HG03457 (cell line): ENCODE data around the gene TNFRSF12A.

Source experiments
- ATAC-seq: cut with Tn5 transposase; IDR thresholded peaks from one replicate; pipeline ENCODE4 v1.9.1; 2021; ENCODE audit warnings: moderate number of reproducible peaks; ENCODE audit not compliant: unreplicated experiment

Gene TNFRSF12A

DNA sequence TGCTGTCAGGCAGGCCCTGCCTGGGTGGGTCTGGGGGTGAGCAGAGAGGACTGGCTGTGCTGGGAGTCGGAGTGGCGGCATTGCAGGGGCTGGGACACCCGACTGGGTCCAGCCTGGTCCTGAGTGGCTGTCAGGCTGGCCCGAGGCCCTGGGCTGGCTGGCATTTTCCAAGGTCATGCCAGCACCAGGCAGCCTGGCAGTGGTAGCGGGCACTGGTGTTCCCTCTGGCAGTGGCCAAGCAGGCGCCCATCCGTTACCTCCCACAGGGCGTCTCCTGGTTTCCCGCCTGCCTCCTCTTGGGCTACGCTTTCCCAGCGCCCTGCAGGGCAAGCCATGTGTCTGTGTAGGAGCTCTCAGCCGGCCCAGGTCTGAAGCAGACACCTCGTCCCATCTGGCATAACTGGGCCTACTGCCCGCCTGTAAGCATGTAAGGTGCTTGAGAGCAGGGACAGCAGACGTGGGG is 34.2 kb upstream of the TNFRSF12A start:
- ATAC-seq = no peak

DNA sequence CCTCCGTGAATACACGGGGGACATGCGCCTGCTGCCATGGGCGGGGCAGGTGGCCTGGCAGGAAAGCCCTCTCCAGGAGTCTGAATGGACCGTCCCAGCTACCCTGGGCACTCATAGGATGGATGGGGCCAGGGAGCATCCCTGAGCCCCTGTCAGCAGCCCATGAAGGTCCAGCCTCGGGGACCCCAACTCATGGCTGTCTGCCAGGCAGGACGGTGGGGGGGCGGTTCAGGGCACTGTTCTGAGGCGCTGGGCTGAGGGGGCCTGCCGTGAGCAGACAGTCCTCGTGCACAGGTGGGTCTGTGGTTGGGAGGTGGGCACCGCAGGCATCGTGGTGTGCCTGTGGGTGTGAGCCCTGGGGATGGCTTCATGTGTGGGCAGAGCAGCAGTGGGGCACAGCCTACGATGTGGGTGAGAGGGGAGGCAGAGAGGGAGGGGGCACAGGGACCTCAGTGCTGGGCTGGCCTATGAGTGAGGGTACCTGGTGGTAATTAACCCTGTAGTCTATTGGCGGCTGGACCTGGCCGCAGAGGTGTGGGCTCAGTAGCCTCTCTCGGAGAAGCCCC is 33.5 kb upstream of the TNFRSF12A start:
- ATAC-seq = no peak

- no peak for ATAC-seq
Observed at GRCh38 chr16:2987286-2987685, 32.9 kb upstream of the TNFRSF12A start.

- no peak for ATAC-seq
Observed at GRCh38 chr16:2987833-2988232, 32.3 kb upstream of the TNFRSF12A start.

DNA sequence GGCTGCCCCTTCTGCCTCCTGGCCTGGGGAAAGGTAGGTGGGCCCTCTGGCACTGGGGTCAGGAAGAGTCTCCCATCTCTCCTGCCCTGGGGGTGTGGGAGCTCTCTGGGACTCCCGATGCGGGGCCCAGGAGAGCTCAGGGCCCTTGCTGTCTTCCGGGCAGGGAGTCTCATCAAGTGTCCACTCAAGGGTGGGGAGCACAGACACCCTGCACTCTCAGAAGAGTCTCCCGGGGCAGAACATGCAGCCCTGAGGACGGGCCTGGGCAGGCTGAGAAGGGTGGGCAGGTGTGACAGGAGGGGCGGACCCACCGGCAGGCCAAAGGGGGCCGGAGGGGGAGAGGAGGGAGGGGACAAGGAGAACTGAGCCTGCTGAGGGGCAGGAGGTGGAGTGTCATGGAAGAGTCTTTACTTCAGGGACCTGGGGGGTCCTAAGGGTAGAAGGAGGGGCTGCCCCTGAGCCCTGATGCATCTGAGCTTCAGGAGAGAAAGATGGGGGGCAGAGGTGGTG is 31.5 kb upstream of the TNFRSF12A start:
- no peak for ATAC-seq

GRCh38 chr16:2990891-2991290 is 29.3 kb upstream of the TNFRSF12A start:
- no peak for ATAC-seq

GRCh38 chr16:2991566-2992261 is 28.5 kb upstream of the TNFRSF12A start:
- ATAC-seq = no peak

- no peak for ATAC-seq
Observed at GRCh38 chr16:2992383-2993081, 27.6 kb upstream of the TNFRSF12A start.

GRCh38 chr16:2996298-2996697 is 23.9 kb upstream of the TNFRSF12A start:
- ATAC-seq = no peak

DNA sequence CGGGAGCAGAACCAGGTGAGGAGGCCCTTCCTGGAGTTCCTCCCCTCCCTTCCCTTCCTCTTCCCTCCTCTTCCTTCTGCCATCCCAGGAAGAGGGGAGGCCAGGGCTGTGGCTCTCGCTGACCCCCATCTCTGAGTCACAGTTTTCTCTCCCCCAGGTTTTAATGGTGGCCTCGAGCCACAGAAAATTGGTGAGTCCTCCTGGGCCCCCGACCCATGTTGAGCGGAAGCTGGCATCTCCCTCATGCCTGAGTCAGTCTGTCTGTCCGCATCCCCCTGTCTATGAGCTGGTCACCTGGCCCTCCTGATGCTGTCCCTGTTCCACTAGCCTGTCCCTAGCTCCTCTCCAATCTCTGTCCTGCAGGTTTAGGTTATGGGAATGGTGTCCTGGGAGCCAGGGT is 20.2 kb upstream of the TNFRSF12A start:
- ATAC-seq = no peak

DNA sequence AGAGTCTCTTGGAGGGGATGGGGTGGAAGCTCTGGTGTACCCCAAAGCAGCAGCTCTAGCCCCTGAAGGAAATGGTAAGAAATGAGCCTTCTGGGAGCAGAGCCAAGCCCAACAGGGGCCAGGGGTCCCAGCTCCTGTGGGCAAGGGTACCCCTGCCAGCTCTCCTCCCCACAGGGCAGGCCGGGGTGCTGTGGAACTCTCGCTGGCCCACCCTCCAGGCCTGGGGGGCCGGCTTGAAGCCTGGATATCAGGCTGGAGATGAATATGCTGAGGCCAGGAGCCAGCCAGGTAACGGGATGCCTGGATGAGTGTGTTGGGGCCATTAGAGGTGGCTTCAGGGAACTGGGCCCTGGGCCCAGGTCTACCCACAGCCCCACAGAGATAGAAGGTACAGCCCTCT is 19.6 kb upstream of the TNFRSF12A start:
- ATAC-seq = no peak

GRCh38 chr16:3001316-3001715 is 18.9 kb upstream of the TNFRSF12A start:
- ATAC-seq = no peak

- peak; percentile 83 for ATAC-seq
Observed at GRCh38 chr16:3003582-3004270, 16.4 kb upstream of the TNFRSF12A start.

DNA sequence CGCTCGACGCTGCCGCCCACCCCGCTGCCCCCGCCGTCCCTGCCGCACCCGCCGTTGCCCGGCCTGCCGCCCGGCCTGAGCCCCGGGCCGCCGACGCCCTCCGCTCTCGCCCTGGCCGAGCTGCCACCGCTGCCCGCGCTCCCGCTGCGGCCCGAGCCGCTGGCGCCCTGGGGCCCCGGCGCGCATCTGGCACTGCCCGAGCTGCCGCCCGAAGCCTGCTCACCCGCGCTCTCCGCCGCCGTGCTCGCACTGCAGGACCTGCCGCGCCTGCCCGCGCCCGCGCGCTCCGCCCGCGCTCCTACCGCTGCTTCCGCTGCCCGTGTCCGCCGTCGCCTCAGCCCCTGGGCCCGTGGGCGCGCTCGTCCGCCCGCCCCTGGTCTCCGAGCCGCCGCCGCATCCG is 15.8 kb upstream of the TNFRSF12A start:
- ATAC-seq = no peak

- no peak for ATAC-seq
Observed at GRCh38 chr16:3004781-3005284, 15.3 kb upstream of the TNFRSF12A start.

GRCh38 chr16:3007059-3007956 is 12.9 kb upstream of the TNFRSF12A start:
- no peak for ATAC-seq

DNA sequence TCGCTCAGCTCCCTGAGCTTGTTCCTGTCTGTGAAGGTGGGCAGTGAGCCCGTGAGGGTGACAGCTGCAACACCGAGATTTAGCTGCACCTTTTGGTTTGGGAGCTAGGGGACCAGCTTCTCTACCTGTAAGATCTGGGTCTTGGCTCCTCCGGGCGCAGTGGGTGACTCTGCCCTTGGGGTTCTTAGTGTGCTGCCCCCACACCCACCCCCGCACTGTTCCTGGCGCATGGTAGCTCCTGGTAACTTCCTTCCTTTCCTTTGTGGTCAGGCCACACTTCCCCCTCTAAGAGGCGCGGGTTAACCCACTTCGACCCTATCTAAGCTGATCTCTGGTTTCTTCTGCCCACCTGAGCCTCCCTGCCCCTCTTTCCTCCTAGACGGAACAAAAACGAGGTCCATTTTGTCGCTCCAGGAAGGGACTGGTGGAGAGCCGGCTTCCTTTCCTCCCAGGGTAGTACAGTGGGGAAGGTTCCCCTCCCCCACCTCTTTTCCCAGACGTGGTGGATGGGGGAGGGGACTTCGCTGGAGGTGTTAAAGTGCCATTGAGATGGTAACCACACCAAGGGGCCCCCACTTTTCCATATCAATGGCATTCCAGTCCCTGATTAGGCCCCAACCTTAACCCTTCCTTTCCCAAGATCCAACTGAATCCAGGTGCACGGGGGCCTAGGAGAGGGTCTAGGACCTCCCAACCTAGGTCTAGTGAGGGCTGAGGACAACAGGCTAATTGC is 12.0 kb upstream of the TNFRSF12A start:
- ATAC-seq = no peak

GRCh38 chr16:3008690-3009037 is 11.5 kb upstream of the TNFRSF12A start:
- no peak for ATAC-seq

- ATAC-seq = no peak
Observed at GRCh38 chr16:3009568-3010390, 10.4 kb upstream of the TNFRSF12A start.
